Cardiac muscle cell (in vitro differentiated cells and primary cell): ENCODE results near the gene TAF1C. TPM values are rescaled to one million over a fixed set of nuclear protein-coding genes. Genes with fewer than 3 reads are reported as not detected.

Experiments used
- DNase-seq, 2 donors: peaks; one replicate each; pipeline versions ENCODE4 v3.0.0 to v3.0.0-alpha.2; 2010 to 2017; ENCODE audit warnings: low read depth in 1 of 2, low spot score in 1 of 2
- H3K27ac ChIP-seq: fragments of 200-600 bp; sonication (generic); 2 replicates; pipeline ENCODE4 v1.5.1; 2016
- H3K27me3 ChIP-seq: fragments of 200-600 bp; sonication (generic); 2 replicates; pipeline ENCODE4 v1.6.0; 2016; ENCODE audit warnings: control low read depth
- H3K36me3 ChIP-seq: fragments of 200-600 bp; sonication (generic); 2 replicates; pipeline ENCODE4 v1.5.1; 2016; ENCODE audit warnings: control low read depth
- H3K4me1 ChIP-seq: fragments of 200-600 bp; sonication (generic); 2 replicates; pipeline ENCODE4 v1.8.1; 2017; ENCODE audit warnings: low read depth, mild to moderate bottlenecking, mixed run types
- H3K4me3 ChIP-seq: fragments of 200-600 bp; sonication (generic); 2 replicates; pipeline ENCODE4 v1.5.1; 2016; ENCODE audit warnings: mild to moderate bottlenecking
- H3K9me3 ChIP-seq: fragments of 200-600 bp; sonication (generic); 2 replicates; pipeline ENCODE4 v1.5.1; 2017; ENCODE audit warnings: low read depth, mild to moderate bottlenecking, control low read depth
- polyA plus RNA-seq: library from polyadenylated mRNA; unstranded; fragments of >200 nt; fragmentation: Nextera tagmentation; extraction: Ambion mirVana; gene quantifications from 2 replicates; pipeline ENCODE4 v1.2.1, GENCODE V29; 2016
- total RNA-seq: library from RNA; depleted of rRNA; stranded (reverse); fragments of >200 nt; gene quantifications from 2 replicates; pipeline ENCODE4 v1.2.3, GENCODE V29; 2016
- TF ChIP-seq, protein P1 (sequence below): IDR thresholded peaks from 2 replicates; pipeline ENCODE4 v1.5.1; 2012; ENCODE audit warnings: low read depth, mild to moderate bottlenecking, low read length

Gene TAF1C
- total and polyA plus RNA-seq, 2 experiments from 2014 or later = 54.8 to 73.4 TPM

DNA sequence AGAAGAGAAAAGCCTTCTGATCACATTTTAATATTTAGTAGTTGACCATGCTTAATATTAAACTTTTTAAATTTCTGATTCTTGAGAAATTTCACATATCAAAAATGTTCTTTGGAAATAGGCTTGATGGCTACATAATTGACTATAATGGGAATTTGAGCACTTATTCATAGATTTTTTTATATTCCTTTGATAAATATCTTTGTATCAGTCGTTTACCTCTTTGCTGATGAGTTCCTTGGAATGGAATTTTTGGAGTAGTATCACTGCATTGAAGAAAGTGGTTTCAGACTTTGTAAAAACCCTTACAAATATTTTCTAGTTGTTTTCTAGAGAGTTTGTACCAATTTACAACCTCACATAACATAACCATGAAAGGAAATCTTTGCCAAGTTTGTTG, 27.1 kb downstream of the TAF1C start:
- DNase-seq = no peak
- TF ChIP-seq, protein P1, sequence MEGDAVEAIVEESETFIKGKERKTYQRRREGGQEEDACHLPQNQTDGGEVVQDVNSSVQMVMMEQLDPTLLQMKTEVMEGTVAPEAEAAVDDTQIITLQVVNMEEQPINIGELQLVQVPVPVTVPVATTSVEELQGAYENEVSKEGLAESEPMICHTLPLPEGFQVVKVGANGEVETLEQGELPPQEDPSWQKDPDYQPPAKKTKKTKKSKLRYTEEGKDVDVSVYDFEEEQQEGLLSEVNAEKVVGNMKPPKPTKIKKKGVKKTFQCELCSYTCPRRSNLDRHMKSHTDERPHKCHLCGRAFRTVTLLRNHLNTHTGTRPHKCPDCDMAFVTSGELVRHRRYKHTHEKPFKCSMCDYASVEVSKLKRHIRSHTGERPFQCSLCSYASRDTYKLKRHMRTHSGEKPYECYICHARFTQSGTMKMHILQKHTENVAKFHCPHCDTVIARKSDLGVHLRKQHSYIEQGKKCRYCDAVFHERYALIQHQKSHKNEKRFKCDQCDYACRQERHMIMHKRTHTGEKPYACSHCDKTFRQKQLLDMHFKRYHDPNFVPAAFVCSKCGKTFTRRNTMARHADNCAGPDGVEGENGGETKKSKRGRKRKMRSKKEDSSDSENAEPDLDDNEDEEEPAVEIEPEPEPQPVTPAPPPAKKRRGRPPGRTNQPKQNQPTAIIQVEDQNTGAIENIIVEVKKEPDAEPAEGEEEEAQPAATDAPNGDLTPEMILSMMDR = no peak
- Histone ChIP-seq H3K4me1 (no peaks in the 10 kb centered on the region), H3K9me3 (no peaks in the 10 kb centered on the region), H3K27me3 (peaks cover 4% of the 10 kb centered on the region), H3K4me3 (no peak overlapping the region), H3K36me3 (no peaks in the 10 kb centered on the region), H3K27ac (no peak overlapping the region)

DNA sequence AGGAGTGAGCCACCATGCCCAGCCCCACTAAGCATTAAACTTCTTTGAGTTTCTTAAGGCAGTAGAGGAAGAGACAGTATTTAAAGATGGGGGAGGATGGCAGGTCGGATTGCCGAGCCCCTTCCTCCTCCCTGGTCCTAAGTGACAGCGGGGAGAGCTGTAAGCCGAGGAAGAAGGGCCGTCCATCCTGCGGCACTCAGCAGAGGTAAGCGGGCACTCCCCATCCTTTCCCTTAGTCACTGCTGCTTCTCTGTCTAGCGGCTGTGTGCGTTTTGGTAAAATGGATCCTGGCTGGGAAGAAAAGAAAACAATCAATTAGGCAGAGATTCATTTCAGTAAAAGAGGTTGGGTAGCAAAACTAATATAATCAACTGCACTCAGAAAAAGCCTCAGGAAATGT, 27.9 kb downstream of the TAF1C start:
- Histone ChIP-seq H3K27me3 (peaks cover under 1% of the 10 kb centered on the region), H3K36me3 (no peaks in the 10 kb centered on the region), H3K4me3 (no peak overlapping the region), H3K4me1 (no peaks in the 10 kb centered on the region), H3K27ac (no peak overlapping the region), H3K9me3 (no peaks in the 10 kb centered on the region)
- DNase-seq = no peak
- TF ChIP-seq, protein P1 = no peak

DNA sequence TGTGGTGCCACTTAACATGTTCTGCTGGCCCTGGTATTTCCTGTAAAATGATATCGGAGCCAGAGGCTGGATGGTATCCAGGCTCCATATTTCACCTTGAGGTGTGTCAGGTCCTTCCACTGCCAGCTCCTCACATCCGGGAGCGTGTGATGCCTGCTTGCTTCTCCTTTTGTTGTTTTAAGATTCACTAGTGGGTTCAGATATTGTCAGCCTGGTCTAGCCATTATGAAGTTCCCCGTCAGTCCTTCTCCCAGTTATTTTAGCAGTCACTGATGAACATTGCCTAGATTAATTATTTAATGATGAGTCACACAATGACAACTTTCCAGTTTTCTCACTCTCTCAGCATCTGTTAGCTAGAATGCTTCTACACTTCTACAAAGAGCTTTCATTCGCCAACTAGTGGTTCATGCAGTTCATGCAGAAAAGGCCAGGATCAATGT, 30.5 kb downstream of the TAF1C start:
- Histone ChIP-seq H3K27ac (no peak overlapping the region), H3K4me1 (no peaks in the 10 kb centered on the region), H3K9me3 (no peaks in the 10 kb centered on the region), H3K27me3 (no peaks in the 10 kb centered on the region), H3K36me3 (no peaks in the 10 kb centered on the region), H3K4me3 (no peak overlapping the region)
- TF ChIP-seq, protein P1 = peak; percentile 9
- no peak for DNase-seq

DNA sequence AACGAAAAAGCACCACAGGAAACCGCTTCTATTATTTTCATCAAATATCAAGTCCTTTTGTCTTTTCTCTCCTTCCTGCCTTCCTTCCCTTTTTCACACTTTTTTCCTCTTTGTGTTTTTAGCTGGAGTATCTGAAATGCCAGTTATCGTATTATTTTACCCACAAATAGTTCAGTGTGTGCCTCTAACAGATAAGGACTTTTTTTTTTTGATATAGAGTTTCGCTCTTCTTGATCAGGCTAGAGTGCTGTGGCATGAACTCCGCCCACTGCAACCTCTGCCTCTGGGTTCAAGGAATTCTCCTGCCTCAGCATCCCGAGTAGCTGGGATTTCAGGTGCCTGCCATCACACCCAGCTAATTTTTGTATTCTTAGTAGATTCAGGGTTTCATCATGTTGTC, 31.1 kb downstream of the TAF1C start:
- Histone ChIP-seq H3K9me3 (no peaks in the 10 kb centered on the region), H3K4me1 (no peaks in the 10 kb centered on the region), H3K27me3 (no peaks in the 10 kb centered on the region), H3K36me3 (no peaks in the 10 kb centered on the region), H3K4me3 (no peak overlapping the region), H3K27ac (no peak overlapping the region)
- TF ChIP-seq, protein P1 = no peak
- DNase-seq = no peak

DNA sequence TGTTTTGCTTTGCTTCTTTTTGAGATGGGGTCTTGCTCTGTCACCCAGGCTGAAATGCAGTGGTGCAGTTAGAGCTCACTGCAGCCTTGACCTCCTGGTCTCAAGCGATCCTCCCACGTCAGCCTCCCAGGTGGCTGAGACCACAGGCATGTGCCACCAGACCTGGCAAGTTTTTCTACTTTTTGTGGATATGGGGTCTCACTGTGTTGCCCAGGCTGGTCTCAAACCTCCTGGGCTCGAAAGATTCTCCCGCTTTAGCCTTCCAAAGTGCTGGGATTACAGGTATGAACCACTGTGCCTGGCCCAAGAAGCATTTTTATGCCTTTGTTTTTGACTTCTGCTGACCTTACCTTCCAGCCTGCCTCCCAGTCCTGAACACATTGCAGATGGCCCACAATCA, 31.6 kb downstream of the TAF1C start:
- Histone ChIP-seq H3K9me3 (no peaks in the 10 kb centered on the region), H3K36me3 (no peaks in the 10 kb centered on the region), H3K4me3 (no peak overlapping the region), H3K27ac (no peak overlapping the region), H3K4me1 (no peaks in the 10 kb centered on the region), H3K27me3 (no peaks in the 10 kb centered on the region)
- TF ChIP-seq, protein P1 = no peak
- no peak for DNase-seq
